Testis (tissue), 2 donors: ENCODE data around the gene ZSWIM6.

Source experiments
- POLR2A ChIP-seq: fragments of 450-650 bp; IDR thresholded peaks from one replicate; pipeline ENCODE4 v1.6.1; 2017; ENCODE audit warnings: antibody characterized with exemption, mild to moderate bottlenecking, moderate library complexity
- TF ChIP-seq, protein P1 (sequence below), 3 experiments: fragments of 450-650 bp in 2 of 3; fragments of 200-600 bp in 1 of 3; sonication (generic) in 1 of 3; IDR thresholded peaks; one replicate each; pipeline ENCODE4 v1.5.1; 2016 to 2019; ENCODE audit warnings: antibody characterized with exemption in 3 of 3, mild to moderate bottlenecking in 2 of 3, moderate library complexity in 1 of 3

GRCh38 chr5:61559146-61559545 is 227.1 kb downstream of the ZSWIM6 start:
- TF ChIP-seq, protein P1, sequence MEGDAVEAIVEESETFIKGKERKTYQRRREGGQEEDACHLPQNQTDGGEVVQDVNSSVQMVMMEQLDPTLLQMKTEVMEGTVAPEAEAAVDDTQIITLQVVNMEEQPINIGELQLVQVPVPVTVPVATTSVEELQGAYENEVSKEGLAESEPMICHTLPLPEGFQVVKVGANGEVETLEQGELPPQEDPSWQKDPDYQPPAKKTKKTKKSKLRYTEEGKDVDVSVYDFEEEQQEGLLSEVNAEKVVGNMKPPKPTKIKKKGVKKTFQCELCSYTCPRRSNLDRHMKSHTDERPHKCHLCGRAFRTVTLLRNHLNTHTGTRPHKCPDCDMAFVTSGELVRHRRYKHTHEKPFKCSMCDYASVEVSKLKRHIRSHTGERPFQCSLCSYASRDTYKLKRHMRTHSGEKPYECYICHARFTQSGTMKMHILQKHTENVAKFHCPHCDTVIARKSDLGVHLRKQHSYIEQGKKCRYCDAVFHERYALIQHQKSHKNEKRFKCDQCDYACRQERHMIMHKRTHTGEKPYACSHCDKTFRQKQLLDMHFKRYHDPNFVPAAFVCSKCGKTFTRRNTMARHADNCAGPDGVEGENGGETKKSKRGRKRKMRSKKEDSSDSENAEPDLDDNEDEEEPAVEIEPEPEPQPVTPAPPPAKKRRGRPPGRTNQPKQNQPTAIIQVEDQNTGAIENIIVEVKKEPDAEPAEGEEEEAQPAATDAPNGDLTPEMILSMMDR (IDR thresholded peaks at IDR 0.05): no peak
- no peak for TF ChIP-seq POLR2A
